HL-60 (cell line): Measurements from ENCODE around the gene ZNF681.
A peak's percentile ranks its signal among the peaks of the same experiment; 100 is the strongest.

Experiments
- DNase-seq, 2 experiments: peaks; one replicate each; pipeline ENCODE4 v3.0.0-alpha.2; 2010 to 2020; ENCODE audit warnings: low read depth in 1 of 2, low spot score in 1 of 2
- H3K27ac ChIP-seq: fragments of 250-450 bp; sonication (Bioruptor Pico); replicated peaks from 2 replicates; pipeline ENCODE4 v1.5.1; 2020; ENCODE audit warnings: mild to moderate bottlenecking, moderate library complexity
- H3K27me3 ChIP-seq: fragments of 250-450 bp; sonication (Bioruptor Pico); 2 replicates; pipeline ENCODE4 v1.5.1; 2021; ENCODE audit warnings: mild to moderate bottlenecking, moderate library complexity; ENCODE audit not compliant: insufficient read depth, poor library complexity, severe bottlenecking
- H3K4me3 ChIP-seq: replicated peaks from 2 replicates; pipeline ENCODE4 v1.5.1; 2011; ENCODE audit warnings: mild to moderate bottlenecking, control low read depth, low read length; ENCODE audit not compliant: insufficient read depth
- GABPA ChIP-seq: IDR thresholded peaks from 2 replicates; pipeline ENCODE4 v1.6.1; 2012; ENCODE audit warnings: low read depth
- POLR2AphosphoS5 ChIP-seq: IDR thresholded peaks from 2 replicates; pipeline ENCODE4 v1.6.1; 2012; ENCODE audit warnings: low read depth
- SPI1 ChIP-seq: IDR thresholded peaks from 2 replicates; pipeline ENCODE4 v1.6.1; 2012; ENCODE audit warnings: low read depth, mild to moderate bottlenecking, borderline replicate concordance
- TF ChIP-seq, protein P1 (sequence below): IDR thresholded peaks from one replicate; pipeline ENCODE4 v1.5.1; 2011; ENCODE audit warnings: low read length, control low read depth, inconsistent platforms; ENCODE audit not compliant: insufficient read depth
- TF ChIP-seq, protein P2 (sequence below): IDR thresholded peaks from 2 replicates; pipeline ENCODE4 v1.6.1; 2012; ENCODE audit warnings: low read depth; ENCODE audit not compliant: insufficient replicate concordance

The ZNF681 gene

GRCh38 chr19:23799321-23799720, 40.6 kb upstream of the ZNF681 start:
- H3K4me3 ChIP-seq = no peak overlapping the region
- no peak for DNase-seq
- TF ChIP-seq SPI1 = no peak
- TF ChIP-seq, protein P1, sequence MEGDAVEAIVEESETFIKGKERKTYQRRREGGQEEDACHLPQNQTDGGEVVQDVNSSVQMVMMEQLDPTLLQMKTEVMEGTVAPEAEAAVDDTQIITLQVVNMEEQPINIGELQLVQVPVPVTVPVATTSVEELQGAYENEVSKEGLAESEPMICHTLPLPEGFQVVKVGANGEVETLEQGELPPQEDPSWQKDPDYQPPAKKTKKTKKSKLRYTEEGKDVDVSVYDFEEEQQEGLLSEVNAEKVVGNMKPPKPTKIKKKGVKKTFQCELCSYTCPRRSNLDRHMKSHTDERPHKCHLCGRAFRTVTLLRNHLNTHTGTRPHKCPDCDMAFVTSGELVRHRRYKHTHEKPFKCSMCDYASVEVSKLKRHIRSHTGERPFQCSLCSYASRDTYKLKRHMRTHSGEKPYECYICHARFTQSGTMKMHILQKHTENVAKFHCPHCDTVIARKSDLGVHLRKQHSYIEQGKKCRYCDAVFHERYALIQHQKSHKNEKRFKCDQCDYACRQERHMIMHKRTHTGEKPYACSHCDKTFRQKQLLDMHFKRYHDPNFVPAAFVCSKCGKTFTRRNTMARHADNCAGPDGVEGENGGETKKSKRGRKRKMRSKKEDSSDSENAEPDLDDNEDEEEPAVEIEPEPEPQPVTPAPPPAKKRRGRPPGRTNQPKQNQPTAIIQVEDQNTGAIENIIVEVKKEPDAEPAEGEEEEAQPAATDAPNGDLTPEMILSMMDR = no peak
- TF ChIP-seq, protein P2, sequence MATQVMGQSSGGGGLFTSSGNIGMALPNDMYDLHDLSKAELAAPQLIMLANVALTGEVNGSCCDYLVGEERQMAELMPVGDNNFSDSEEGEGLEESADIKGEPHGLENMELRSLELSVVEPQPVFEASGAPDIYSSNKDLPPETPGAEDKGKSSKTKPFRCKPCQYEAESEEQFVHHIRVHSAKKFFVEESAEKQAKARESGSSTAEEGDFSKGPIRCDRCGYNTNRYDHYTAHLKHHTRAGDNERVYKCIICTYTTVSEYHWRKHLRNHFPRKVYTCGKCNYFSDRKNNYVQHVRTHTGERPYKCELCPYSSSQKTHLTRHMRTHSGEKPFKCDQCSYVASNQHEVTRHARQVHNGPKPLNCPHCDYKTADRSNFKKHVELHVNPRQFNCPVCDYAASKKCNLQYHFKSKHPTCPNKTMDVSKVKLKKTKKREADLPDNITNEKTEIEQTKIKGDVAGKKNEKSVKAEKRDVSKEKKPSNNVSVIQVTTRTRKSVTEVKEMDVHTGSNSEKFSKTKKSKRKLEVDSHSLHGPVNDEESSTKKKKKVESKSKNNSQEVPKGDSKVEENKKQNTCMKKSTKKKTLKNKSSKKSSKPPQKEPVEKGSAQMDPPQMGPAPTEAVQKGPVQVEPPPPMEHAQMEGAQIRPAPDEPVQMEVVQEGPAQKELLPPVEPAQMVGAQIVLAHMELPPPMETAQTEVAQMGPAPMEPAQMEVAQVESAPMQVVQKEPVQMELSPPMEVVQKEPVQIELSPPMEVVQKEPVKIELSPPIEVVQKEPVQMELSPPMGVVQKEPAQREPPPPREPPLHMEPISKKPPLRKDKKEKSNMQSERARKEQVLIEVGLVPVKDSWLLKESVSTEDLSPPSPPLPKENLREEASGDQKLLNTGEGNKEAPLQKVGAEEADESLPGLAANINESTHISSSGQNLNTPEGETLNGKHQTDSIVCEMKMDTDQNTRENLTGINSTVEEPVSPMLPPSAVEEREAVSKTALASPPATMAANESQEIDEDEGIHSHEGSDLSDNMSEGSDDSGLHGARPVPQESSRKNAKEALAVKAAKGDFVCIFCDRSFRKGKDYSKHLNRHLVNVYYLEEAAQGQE = no peak
- no peak for TF ChIP-seq GABPA
- no peak for TF ChIP-seq POLR2AphosphoS5
- no peak overlapping the region for H3K27ac ChIP-seq
- no peaks in the 10 kb centered on the region for H3K27me3 ChIP-seq

GRCh38 chr19:23795462-23795861, 36.8 kb upstream of the ZNF681 start:
- TF ChIP-seq, protein P2 = no peak
- TF ChIP-seq SPI1 (peak; percentile 91), POLR2AphosphoS5 (no peak)
- TF ChIP-seq, protein P1 = no peak

DNA sequence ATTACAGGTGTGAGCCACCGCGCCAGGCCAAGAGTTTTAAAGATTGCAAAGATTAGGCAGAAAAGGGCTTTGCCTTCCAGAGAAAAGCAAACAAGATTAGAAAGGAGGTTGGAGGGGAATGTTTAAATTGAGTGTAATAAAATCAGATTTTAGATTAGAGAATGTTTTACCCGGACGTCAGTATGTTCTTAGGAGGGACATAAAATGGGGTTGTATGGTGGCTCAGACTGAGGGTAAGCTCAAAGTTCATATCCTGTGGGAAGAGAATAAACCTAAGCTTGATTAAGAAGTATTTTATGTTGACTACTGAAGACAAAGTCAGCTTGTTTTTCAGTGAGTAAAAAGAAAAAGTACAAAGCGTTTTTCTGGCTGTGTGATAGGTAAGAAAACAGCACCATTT, 34.1 kb upstream of the ZNF681 start:
- no peak for TF ChIP-seq GABPA
- TF ChIP-seq, protein P2 = no peak
- DNase-seq = no peak
- Histone ChIP-seq H3K27me3 (no peaks in the 10 kb centered on the region), H3K27ac (no peak overlapping the region), H3K4me3 (no peak overlapping the region)

More at GRCh38 chr19:23795462-23795861, 36.8 kb upstream of the ZNF681 start:
- peak in 1 of 2 experiments; percentile 17 for DNase-seq
- Histone ChIP-seq H3K27me3 (no peaks in the 10 kb centered on the region), H3K4me3 (no peak overlapping the region), H3K27ac (no peak overlapping the region)
